PC-3 (cell line): Measurements from ENCODE around the gene TGFBR3L.

Experiments
- EZH2phosphoT487 ChIP-seq: fragments of 300-600 bp; sonication (generic); IDR thresholded peaks from 2 replicates; pipeline ENCODE4 v1.6.1; 2018; ENCODE audit warnings: mild to moderate bottlenecking, antibody characterized with exemption, low read length, borderline replicate concordance
- TF ChIP-seq, protein P1 (sequence below): fragments of 300-600 bp; sonication (generic); conservative IDR thresholded peaks from 2 replicates; pipeline ENCODE4 v1.5.1; 2017; ENCODE audit warnings: antibody characterized with exemption, low read depth, mild to moderate bottlenecking, low read length

DNA sequence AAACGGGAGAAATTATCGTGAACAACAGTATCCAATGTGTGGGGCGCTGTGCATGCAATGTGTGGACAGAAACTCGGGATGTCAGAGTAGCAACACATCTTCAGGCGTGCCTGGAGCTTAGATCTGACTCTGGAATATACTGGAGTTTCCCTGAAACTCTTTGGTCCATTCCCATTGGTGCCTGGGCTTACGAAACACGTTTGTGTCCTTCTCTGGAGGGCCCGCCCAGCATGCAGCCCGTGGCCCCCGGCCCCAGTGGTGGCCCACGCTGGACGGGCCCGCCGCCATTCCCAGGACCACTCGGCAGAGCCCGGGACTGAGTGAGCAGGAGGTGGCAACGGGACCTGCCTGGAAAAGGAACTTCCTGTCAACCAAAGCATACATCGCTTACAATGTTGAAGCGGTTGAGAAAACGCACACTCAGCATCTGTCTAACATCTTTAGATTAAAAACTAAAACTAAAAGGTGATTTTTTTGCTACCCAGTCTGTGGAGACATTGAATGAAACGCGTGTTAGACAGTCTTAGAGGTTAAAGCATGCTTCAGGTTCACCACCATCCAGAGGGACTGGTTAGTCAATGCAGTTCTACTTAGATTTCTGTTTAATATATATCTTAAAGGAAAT is 48.1 kb downstream of the TGFBR3L start:
- TF ChIP-seq, protein P1, sequence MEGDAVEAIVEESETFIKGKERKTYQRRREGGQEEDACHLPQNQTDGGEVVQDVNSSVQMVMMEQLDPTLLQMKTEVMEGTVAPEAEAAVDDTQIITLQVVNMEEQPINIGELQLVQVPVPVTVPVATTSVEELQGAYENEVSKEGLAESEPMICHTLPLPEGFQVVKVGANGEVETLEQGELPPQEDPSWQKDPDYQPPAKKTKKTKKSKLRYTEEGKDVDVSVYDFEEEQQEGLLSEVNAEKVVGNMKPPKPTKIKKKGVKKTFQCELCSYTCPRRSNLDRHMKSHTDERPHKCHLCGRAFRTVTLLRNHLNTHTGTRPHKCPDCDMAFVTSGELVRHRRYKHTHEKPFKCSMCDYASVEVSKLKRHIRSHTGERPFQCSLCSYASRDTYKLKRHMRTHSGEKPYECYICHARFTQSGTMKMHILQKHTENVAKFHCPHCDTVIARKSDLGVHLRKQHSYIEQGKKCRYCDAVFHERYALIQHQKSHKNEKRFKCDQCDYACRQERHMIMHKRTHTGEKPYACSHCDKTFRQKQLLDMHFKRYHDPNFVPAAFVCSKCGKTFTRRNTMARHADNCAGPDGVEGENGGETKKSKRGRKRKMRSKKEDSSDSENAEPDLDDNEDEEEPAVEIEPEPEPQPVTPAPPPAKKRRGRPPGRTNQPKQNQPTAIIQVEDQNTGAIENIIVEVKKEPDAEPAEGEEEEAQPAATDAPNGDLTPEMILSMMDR, result no peak
- no peak for TF ChIP-seq EZH2phosphoT487
